Liver (tissue), 9 donors: ENCODE measurements around the gene MED16. TPM values are rescaled to one million over a fixed set of nuclear protein-coding genes. Genes with fewer than 3 reads are reported as not detected.

Experiments used
- DNase-seq: peaks from one replicate; pipeline ENCODE4 v3.0.0-alpha.2; 2017; ENCODE audit warnings: low spot score
- H3K27ac ChIP-seq, 2 donors: one replicate each; pipeline ENCODE4 v1.7.0; 2013; ENCODE audit warnings: inconsistent platforms in 2 of 2, low read length in 2 of 2, control low read depth in 1 of 2, low read depth in 1 of 2, mild to moderate bottlenecking in 1 of 2
- H3K27me3 ChIP-seq, 4 donors: one replicate each; pipeline versions ENCODE4 v1.6.1 to v1.7.0; 2013; ENCODE audit warnings: low read length in 3 of 4, inconsistent platforms in 1 of 4, mild to moderate bottlenecking in 1 of 4, moderate library complexity in 1 of 4; ENCODE audit not compliant: control insufficient read depth in 4 of 4, insufficient read depth in 4 of 4
- H3K36me3 ChIP-seq, 4 donors: one replicate each; pipeline versions ENCODE4 v1.6.1 to v1.7.0; 2013; ENCODE audit warnings: low read length in 3 of 4, mild to moderate bottlenecking in 3 of 4, low read depth in 1 of 4, moderate library complexity in 1 of 4; ENCODE audit not compliant: control insufficient read depth in 4 of 4, insufficient read depth in 3 of 4
- H3K4me1 ChIP-seq, 4 donors: one replicate each; pipeline versions ENCODE4 v1.6.1 to v1.7.0; 2013; ENCODE audit warnings: low read length in 3 of 4, mild to moderate bottlenecking in 3 of 4, moderate library complexity in 1 of 4; ENCODE audit not compliant: control insufficient read depth in 4 of 4, insufficient read depth in 4 of 4
- H3K4me3 ChIP-seq, 3 donors: one replicate each; pipeline versions ENCODE4 v1.6.1 to v1.7.0; 2013; ENCODE audit warnings: low read length in 3 of 3, control low read depth in 1 of 3, low read depth in 1 of 3, mild to moderate bottlenecking in 1 of 3
- H3K9ac ChIP-seq, 2 donors: one replicate each; pipeline ENCODE4 v1.7.0; 2013; ENCODE audit warnings: low read length in 2 of 2, mild to moderate bottlenecking in 2 of 2, moderate library complexity in 2 of 2, control low read depth in 1 of 2, low read depth in 1 of 2
- H3K9me3 ChIP-seq, 4 donors: one replicate each; pipeline versions ENCODE4 v1.6.1 to v1.7.0; 2013; ENCODE audit warnings: low read length in 3 of 4; ENCODE audit not compliant: control insufficient read depth in 4 of 4
- EGR1 ChIP-seq, 2 donors: IDR thresholded peaks; 2 replicates each; pipeline ENCODE4 v1.6.1; 2016 to 2018; ENCODE audit warnings: antibody characterized with exemption in 2 of 2, low read depth in 2 of 2
- FOXA1 ChIP-seq: IDR thresholded peaks from 2 replicates; pipeline ENCODE4 v1.6.1; 2016; ENCODE audit warnings: antibody characterized with exemption
- FOXA2 ChIP-seq: IDR thresholded peaks from 2 replicates; pipeline ENCODE4 v1.6.1; 2016; ENCODE audit warnings: antibody characterized with exemption
- GABPA ChIP-seq, 2 donors: IDR thresholded peaks in 1 of 2; conservative IDR thresholded peaks in 1 of 2; 2 replicates each; pipeline ENCODE4 v1.6.1; 2016; ENCODE audit warnings: antibody characterized with exemption in 2 of 2, mild to moderate bottlenecking in 1 of 2, moderate library complexity in 1 of 2
- HNF4A ChIP-seq, 2 donors: conservative IDR thresholded peaks; 2 replicates each; pipeline ENCODE4 v1.6.1; 2016; ENCODE audit warnings: antibody characterized with exemption in 2 of 2, mild to moderate bottlenecking in 2 of 2
- HNF4G ChIP-seq: IDR thresholded peaks from 2 replicates; pipeline ENCODE4 v1.6.1; 2016; ENCODE audit warnings: antibody characterized with exemption
- JUND ChIP-seq, 2 donors: IDR thresholded peaks; 2 replicates each; pipeline ENCODE4 v1.6.1; 2016; ENCODE audit warnings: antibody characterized with exemption in 2 of 2
- NR2F2 ChIP-seq: IDR thresholded peaks from 2 replicates; pipeline ENCODE4 v1.6.1; 2016; ENCODE audit warnings: antibody characterized with exemption
- RAD21 ChIP-seq, 2 donors: IDR thresholded peaks; 2 replicates each; pipeline ENCODE4 v1.6.1; 2016; ENCODE audit warnings: antibody characterized with exemption in 2 of 2, mild to moderate bottlenecking in 2 of 2
- RXRA ChIP-seq, 2 donors: IDR thresholded peaks; 2 replicates each; pipeline ENCODE4 v1.6.1; 2017 to 2018; ENCODE audit warnings: antibody characterized with exemption in 2 of 2, mild to moderate bottlenecking in 1 of 2
- SP1 ChIP-seq: IDR thresholded peaks from 2 replicates; pipeline ENCODE4 v1.6.1; 2018; ENCODE audit warnings: antibody characterized with exemption, mild to moderate bottlenecking
- TAF1 ChIP-seq: conservative IDR thresholded peaks from 2 replicates; pipeline ENCODE4 v1.6.1; 2016; ENCODE audit warnings: antibody characterized with exemption, mild to moderate bottlenecking
- YY1 ChIP-seq: IDR thresholded peaks from 2 replicates; pipeline ENCODE4 v1.6.1; 2016; ENCODE audit warnings: antibody characterized with exemption, mild to moderate bottlenecking
- WGBS: extraction: QIAGEN DNeasy Blood & Tissue Kit; methylation state at CpG from one replicate; pipeline ENCODE4 v1.1.7; 2013; 5-methylcytosine and 5-hydroxymethylcytosine counted together
- polyA plus RNA-seq, 2 donors: library from polyadenylated mRNA; stranded (reverse) in 1 of 2; unstranded in 1 of 2; fragments of 200-250 nt in 1 of 2; fragments of >200 nt in 1 of 2; fragmentation: Nextera tagmentation in 1 of 2; extraction: Ambion mirVana in 1 of 2; gene quantifications; one replicate each; pipeline versions ENCODE4 v1.2.1 to v1.2.3, GENCODE V29; 2013 to 2015
- total RNA-seq, 2 donors: library from RNA; depleted of rRNA; stranded (reverse); fragments of >200 nt; gene quantifications; one replicate each; pipeline ENCODE4 v1.2.3, GENCODE V29; 2014
- TF ChIP-seq, protein P1 (sequence below): IDR thresholded peaks from 2 replicates; pipeline ENCODE4 v1.6.1; 2016; ENCODE audit warnings: antibody characterized with exemption
- TF ChIP-seq, protein P2 (sequence below): IDR thresholded peaks from 2 replicates; pipeline ENCODE4 v1.6.1; 2016; ENCODE audit warnings: antibody characterized with exemption, mild to moderate bottlenecking
- TF ChIP-seq, protein P3 (sequence below): IDR thresholded peaks from 2 replicates; pipeline ENCODE4 v1.6.1; 2016; ENCODE audit warnings: antibody characterized with exemption
- TF ChIP-seq, protein P4 (sequence below): IDR thresholded peaks from 2 replicates; pipeline ENCODE4 v1.6.1; 2016; ENCODE audit warnings: antibody characterized with exemption
- donor health status: healthy.
- donor health status: healthy.
- donor health status: healthy.
- donor health status: healthy.
- donor health status: healthy.

Gene MED16
- total and polyA plus RNA-seq, 4 donors: 30.6 to 50.5 (median 41.0) TPM

DNA sequence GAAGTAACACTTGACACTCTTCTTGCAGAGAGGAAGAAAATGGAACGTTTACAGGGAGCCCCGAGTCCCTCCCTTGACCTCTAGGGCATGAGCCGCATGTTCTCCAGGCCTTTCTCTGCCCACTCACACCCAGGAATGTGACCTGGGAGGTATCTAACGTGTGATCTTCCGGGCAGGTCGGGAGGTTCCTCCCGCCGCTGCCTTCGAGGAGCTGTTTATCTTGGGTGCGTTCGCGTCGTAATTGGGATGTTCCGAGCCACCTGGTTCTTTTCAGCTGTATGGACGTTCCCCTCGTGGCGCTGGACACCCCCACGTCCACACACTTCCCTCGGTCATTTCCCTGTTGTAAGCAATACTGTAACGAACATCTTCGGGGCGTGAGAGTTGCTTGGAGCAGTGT lies 46.5 kb upstream of the MED16 start:
- Histone ChIP-seq H3K4me3 (no peak overlapping the region), H3K9ac (no peak overlapping the region), H3K9me3 (no peaks in the 10 kb centered on the region), H3K36me3 (no peaks in the 10 kb centered on the region), H3K4me1 (peaks cover 26 to 44% (median 34%) of the 10 kb centered on the region in 4 donors), H3K27me3 (no peaks in the 10 kb centered on the region), H3K27ac (no peak overlapping the region)
- DNase-seq: no peak
- 90% methylated on average over 22 of the region's 22 CpGs for WGBS
- no peak for TF ChIP-seq TAF1
- TF ChIP-seq, protein P1, sequence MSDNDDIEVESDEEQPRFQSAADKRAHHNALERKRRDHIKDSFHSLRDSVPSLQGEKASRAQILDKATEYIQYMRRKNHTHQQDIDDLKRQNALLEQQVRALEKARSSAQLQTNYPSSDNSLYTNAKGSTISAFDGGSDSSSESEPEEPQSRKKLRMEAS: no peak

DNA sequence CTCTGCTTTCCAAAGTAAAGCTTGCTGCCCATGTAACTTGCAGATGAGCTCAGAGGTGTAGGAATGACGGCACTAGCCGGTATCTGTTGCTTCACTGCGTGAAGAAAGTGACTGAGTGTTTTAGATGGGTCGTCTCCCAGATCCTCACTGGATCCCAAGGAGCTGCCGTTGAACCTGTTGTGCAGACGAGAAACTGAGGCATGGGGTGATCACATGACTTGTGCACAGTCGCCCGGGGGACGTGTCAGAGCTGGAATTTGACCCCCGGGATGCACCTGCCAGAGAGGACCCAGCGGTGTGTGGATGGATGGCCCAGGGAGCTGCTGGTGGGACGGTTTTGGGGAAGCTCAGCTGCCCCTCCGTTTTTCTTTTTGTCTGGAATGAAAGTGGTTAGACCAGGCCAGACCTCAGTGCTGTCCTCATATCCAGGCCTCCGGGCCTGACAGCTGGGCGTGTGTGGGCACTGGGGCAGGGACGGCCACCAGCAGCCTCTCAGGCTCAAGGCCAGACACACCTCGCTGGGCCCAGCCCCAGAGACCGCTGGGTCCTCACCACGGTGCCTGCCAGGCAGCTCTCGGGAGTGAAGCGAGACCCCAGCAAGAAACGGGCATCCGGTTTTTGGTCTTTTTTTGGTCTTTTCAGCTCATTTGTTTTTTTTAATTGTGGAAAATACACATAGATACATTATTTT lies 45.4 kb upstream of the MED16 start:
- Histone ChIP-seq H3K4me1 (peaks cover 34 to 55% (median 42%) of the 10 kb centered on the region in 4 donors), H3K4me3 (no peak overlapping the region), H3K9ac (no peak overlapping the region), H3K27me3 (no peaks in the 10 kb centered on the region), H3K36me3 (no peaks in the 10 kb centered on the region), H3K9me3 (no peaks in the 10 kb centered on the region), H3K27ac (no peak overlapping the region)
- 91% methylated on average over 23 of the region's 23 CpGs for WGBS
- no peak for DNase-seq
- TF ChIP-seq, protein P1: no peak
- TF ChIP-seq FOXA2 (no peak), HNF4A (conservative IDR thresholded peaks at IDR 0.05) (no peak), FOXA1 (no peak), GABPA (IDR thresholded peaks at IDR 0.05 in 1 of 2, conservative IDR thresholded peaks at IDR 0.05 in 1 of 2) (no peak), JUND (IDR thresholded peaks at IDR 0.05) (no peak), RXRA (IDR thresholded peaks at IDR 0.05) (no peak), HNF4G (no peak), EGR1 (IDR thresholded peaks at IDR 0.05; ENCODE audit: low read depth in 2 of 2) (no peak), RAD21 (IDR thresholded peaks at IDR 0.05) (no peak), SP1 (no peak), YY1 (no peak), NR2F2 (no peak), TAF1 (no peak)
- TF ChIP-seq, protein P2, sequence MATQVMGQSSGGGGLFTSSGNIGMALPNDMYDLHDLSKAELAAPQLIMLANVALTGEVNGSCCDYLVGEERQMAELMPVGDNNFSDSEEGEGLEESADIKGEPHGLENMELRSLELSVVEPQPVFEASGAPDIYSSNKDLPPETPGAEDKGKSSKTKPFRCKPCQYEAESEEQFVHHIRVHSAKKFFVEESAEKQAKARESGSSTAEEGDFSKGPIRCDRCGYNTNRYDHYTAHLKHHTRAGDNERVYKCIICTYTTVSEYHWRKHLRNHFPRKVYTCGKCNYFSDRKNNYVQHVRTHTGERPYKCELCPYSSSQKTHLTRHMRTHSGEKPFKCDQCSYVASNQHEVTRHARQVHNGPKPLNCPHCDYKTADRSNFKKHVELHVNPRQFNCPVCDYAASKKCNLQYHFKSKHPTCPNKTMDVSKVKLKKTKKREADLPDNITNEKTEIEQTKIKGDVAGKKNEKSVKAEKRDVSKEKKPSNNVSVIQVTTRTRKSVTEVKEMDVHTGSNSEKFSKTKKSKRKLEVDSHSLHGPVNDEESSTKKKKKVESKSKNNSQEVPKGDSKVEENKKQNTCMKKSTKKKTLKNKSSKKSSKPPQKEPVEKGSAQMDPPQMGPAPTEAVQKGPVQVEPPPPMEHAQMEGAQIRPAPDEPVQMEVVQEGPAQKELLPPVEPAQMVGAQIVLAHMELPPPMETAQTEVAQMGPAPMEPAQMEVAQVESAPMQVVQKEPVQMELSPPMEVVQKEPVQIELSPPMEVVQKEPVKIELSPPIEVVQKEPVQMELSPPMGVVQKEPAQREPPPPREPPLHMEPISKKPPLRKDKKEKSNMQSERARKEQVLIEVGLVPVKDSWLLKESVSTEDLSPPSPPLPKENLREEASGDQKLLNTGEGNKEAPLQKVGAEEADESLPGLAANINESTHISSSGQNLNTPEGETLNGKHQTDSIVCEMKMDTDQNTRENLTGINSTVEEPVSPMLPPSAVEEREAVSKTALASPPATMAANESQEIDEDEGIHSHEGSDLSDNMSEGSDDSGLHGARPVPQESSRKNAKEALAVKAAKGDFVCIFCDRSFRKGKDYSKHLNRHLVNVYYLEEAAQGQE: no peak
- TF ChIP-seq, protein P3, sequence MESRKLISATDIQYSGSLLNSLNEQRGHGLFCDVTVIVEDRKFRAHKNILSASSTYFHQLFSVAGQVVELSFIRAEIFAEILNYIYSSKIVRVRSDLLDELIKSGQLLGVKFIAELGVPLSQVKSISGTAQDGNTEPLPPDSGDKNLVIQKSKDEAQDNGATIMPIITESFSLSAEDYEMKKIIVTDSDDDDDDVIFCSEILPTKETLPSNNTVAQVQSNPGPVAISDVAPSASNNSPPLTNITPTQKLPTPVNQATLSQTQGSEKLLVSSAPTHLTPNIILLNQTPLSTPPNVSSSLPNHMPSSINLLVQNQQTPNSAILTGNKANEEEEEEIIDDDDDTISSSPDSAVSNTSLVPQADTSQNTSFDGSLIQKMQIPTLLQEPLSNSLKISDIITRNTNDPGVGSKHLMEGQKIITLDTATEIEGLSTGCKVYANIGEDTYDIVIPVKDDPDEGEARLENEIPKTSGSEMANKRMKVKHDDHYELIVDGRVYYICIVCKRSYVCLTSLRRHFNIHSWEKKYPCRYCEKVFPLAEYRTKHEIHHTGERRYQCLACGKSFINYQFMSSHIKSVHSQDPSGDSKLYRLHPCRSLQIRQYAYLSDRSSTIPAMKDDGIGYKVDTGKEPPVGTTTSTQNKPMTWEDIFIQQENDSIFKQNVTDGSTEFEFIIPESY: no peak
- TF ChIP-seq, protein P4, sequence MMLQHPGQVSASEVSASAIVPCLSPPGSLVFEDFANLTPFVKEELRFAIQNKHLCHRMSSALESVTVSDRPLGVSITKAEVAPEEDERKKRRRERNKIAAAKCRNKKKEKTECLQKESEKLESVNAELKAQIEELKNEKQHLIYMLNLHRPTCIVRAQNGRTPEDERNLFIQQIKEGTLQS: no peak
